Osteocyte (in vitro differentiated cells): ENCODE data around the gene LRP2BP. TPM values are rescaled to one million over a fixed set of nuclear protein-coding genes. Genes with fewer than 3 reads are reported as not detected.

Experiments used
- DNase-seq: peaks from one replicate; pipeline ENCODE4 v3.0.0; 2021; ENCODE audit warnings: mixed read lengths; ENCODE audit not compliant: unreplicated experiment; ENCODE audit errors: extremely low spot score
- H3K27ac Mint-ChIP-seq: one replicate; pipeline ENCODE4 v1.8.0; 2021; ENCODE audit warnings: mild to moderate bottlenecking, mixed read lengths; ENCODE audit not compliant: unreplicated experiment
- H3K27me3 Mint-ChIP-seq: one replicate; pipeline ENCODE4 v1.8.0; 2021; ENCODE audit warnings: mixed read lengths; ENCODE audit not compliant: unreplicated experiment
- H3K36me3 Mint-ChIP-seq: one replicate; pipeline ENCODE4 v1.8.0; 2021; ENCODE audit warnings: mixed read lengths; ENCODE audit not compliant: unreplicated experiment
- H3K4me1 Mint-ChIP-seq: one replicate; pipeline ENCODE4 v1.8.0; 2021; ENCODE audit warnings: mixed read lengths; ENCODE audit not compliant: unreplicated experiment
- H3K4me3 Mint-ChIP-seq: one replicate; pipeline ENCODE4 v1.8.0; 2021; ENCODE audit warnings: mild to moderate bottlenecking, moderate library complexity, mixed read lengths; ENCODE audit not compliant: unreplicated experiment
- H3K9me3 Mint-ChIP-seq: one replicate; pipeline ENCODE4 v1.8.0; 2021; ENCODE audit warnings: mixed read lengths; ENCODE audit not compliant: unreplicated experiment
- total RNA-seq: library from RNA; stranded (reverse); gene quantifications from 2 replicates; pipeline ENCODE4 v1.2.1, GENCODE V29; 2021
- TF ChIP-seq, protein P1 (sequence below): fragments of 200-600 bp; sonication (generic); IDR thresholded peaks from 2 replicates; pipeline ENCODE4 v1.5.0; 2021; ENCODE audit warnings: antibody characterized with exemption, mild to moderate bottlenecking, moderate library complexity

Gene LRP2BP
- total RNA-seq, 1 donor from 2014 or later: 0.59 TPM

DNA sequence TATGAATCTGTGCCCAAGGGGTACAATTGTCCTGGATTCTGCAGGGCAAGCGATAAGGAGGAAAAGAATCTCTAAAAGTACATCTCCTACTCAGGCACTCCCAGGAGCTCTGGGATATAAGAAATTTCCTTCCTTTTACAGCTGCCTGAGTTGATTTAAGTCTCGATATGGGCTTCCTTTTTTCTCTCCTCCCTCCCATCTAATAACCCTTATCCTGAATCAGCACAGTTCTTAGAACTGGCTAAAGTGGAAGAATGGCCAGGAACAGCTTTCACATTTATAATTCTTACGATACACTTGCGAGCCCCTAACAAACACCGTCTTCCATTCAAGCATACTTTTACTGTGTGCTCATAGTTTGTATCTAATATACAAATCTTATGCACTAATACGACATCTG is 21.2 kb downstream of the LRP2BP start:
- Mint-ChIP-seq H3K4me1 (no peaks in the 10 kb centered on the region), H3K4me3 (no peak overlapping the region), H3K36me3 (peaks cover 48% of the 10 kb centered on the region), H3K9me3 (no peaks in the 10 kb centered on the region), H3K27me3 (no peaks in the 10 kb centered on the region), H3K27ac (no peak overlapping the region)
- TF ChIP-seq, protein P1, sequence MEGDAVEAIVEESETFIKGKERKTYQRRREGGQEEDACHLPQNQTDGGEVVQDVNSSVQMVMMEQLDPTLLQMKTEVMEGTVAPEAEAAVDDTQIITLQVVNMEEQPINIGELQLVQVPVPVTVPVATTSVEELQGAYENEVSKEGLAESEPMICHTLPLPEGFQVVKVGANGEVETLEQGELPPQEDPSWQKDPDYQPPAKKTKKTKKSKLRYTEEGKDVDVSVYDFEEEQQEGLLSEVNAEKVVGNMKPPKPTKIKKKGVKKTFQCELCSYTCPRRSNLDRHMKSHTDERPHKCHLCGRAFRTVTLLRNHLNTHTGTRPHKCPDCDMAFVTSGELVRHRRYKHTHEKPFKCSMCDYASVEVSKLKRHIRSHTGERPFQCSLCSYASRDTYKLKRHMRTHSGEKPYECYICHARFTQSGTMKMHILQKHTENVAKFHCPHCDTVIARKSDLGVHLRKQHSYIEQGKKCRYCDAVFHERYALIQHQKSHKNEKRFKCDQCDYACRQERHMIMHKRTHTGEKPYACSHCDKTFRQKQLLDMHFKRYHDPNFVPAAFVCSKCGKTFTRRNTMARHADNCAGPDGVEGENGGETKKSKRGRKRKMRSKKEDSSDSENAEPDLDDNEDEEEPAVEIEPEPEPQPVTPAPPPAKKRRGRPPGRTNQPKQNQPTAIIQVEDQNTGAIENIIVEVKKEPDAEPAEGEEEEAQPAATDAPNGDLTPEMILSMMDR: no peak
- DNase-seq: no peak

DNA sequence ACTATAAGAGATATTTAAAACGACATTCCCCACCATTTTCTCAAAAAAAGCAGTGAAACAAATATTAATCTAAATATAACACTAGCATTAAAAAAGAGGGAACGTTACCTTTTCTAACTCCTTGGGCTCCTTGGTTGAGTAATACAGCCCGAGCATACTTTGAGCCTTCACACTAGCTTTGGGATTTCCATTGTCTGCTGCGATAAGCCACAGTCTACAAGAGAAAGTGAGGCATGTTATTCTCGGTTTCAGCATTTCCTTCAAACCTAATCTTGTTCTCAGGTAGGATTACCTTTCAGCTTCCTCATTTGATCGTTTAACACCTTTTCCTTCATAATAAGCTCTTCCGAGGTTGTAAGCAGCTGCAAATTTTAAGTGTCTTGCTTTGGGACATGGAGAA is 21.7 kb downstream of the LRP2BP start:
- no peaks in the 10 kb centered on the region for H3K9me3 Mint-ChIP-seq
- H3K36me3 Mint-ChIP-seq: peaks cover 48% of the 10 kb centered on the region
- no peaks in the 10 kb centered on the region for H3K4me1 Mint-ChIP-seq
- TF ChIP-seq, protein P1: no peak
- no peaks in the 10 kb centered on the region for H3K27me3 Mint-ChIP-seq
- no peak for DNase-seq
- no peak overlapping the region for H3K27ac Mint-ChIP-seq
- no peak overlapping the region for H3K4me3 Mint-ChIP-seq

DNA sequence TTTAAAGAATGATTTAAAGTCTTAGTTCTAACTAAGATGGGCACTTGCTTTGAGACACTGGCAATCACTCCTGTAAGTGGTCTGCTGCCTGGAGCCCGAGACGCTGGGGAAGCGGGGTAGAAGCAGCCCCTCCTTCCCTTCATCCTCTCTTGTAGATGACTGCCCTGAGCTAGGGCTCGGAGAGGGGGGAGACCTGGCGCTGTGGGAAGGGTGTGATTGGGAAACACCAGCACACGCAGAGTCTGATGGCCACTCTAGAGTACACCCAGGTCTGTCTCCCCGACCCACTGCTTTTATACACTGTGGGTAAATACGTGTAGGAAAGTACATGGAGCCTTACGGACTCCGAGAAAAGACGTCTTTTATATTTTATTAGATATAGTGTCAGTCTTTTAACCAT is 24.0 kb downstream of the LRP2BP start:
- no peaks in the 10 kb centered on the region for H3K27me3 Mint-ChIP-seq
- no peak overlapping the region for H3K27ac Mint-ChIP-seq
- no peak for DNase-seq
- no peaks in the 10 kb centered on the region for H3K9me3 Mint-ChIP-seq
- TF ChIP-seq, protein P1: no peak
- peaks cover 42% of the 10 kb centered on the region for H3K36me3 Mint-ChIP-seq
- no peak overlapping the region for H3K4me3 Mint-ChIP-seq
- no peaks in the 10 kb centered on the region for H3K4me1 Mint-ChIP-seq

DNA sequence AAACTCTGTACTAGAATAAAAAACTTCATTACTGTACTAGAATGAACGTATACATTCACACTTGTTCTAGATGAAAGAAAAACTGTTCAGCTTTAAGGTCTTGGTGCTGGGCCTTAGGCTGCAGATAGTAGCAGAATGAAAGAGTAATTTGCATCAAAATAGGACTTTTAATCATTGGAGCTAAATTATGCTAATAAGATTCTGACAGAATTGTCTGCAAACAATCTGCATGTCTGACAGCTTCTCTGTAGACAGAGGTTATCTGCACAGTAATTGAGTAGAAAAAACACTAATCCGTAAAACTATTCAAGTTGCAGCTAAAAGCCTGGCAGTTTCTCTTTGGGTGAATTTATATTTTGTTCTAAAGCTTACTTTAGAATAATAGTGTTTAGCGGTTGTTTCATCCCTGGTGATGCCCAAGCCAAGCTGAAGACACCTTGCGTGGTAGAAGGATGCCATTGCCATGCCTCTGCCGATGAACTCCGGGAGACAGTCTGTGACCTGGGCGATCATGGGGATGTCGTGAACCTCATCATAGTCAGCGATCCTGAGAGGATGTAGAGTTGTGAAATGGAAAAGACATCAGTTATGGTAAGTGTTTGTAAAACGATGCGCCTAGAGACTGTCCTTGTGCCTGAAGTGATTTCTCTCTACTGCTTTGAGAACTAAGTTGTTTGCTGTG is 25.3 kb downstream of the LRP2BP start:
- H3K4me3 Mint-ChIP-seq: no peak overlapping the region
- H3K27me3 Mint-ChIP-seq: no peaks in the 10 kb centered on the region
- DNase-seq: no peak
- H3K9me3 Mint-ChIP-seq: no peaks in the 10 kb centered on the region
- no peaks in the 10 kb centered on the region for H3K4me1 Mint-ChIP-seq
- peaks cover 45% of the 10 kb centered on the region for H3K36me3 Mint-ChIP-seq
- H3K27ac Mint-ChIP-seq: no peak overlapping the region
- TF ChIP-seq, protein P1: no peak

DNA sequence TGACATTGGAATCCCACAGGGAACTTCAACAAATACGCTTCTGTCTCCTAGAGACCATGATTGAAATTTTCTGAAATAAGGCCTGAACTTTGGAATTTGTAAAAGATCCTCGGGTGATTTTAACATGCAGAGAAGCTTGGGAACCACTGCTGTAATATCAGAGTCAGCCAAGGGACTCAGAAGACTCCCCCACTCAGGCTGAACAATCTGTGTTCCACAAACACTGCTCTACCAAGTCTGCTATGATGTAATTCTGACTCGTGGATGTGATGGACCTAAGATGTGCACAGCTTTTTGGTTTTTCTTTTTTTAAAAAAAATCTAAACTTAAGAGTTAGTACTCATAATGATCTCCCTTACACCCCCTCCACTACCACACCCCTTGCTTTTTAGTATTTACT is 26.0 kb downstream of the LRP2BP start:
- TF ChIP-seq, protein P1: no peak
- H3K4me3 Mint-ChIP-seq: no peak overlapping the region
- no peaks in the 10 kb centered on the region for H3K9me3 Mint-ChIP-seq
- no peaks in the 10 kb centered on the region for H3K4me1 Mint-ChIP-seq
- DNase-seq: no peak
- H3K36me3 Mint-ChIP-seq: peaks cover 43% of the 10 kb centered on the region
- H3K27ac Mint-ChIP-seq: no peak overlapping the region
- H3K27me3 Mint-ChIP-seq: no peaks in the 10 kb centered on the region
